Hepatocyte (in vitro differentiated cells): Measurements from ENCODE around the gene PPP1R27. TPM values are rescaled to one million over a fixed set of nuclear protein-coding genes. Genes with fewer than 3 reads are reported as not detected.

Source experiments
- DNase-seq: peaks from one replicate; pipeline ENCODE4 v3.0.0-alpha.2; 2016; ENCODE audit warnings: low spot score
- H2AFZ ChIP-seq: fragments of 200-600 bp; sonication (generic); 2 replicates; pipeline ENCODE4 v1.6.0; 2016; ENCODE audit warnings: antibody characterized with exemption, mild to moderate bottlenecking
- H3K27ac ChIP-seq: fragments of 200-600 bp; sonication (generic); 2 replicates; pipeline ENCODE4 v1.5.1; 2016; ENCODE audit warnings: mild to moderate bottlenecking
- H3K27me3 ChIP-seq: fragments of 200-600 bp; sonication (generic); 2 replicates; pipeline ENCODE4 v1.6.1; 2016
- H3K36me3 ChIP-seq: fragments of 200-600 bp; sonication (generic); replicated peaks from 2 replicates; pipeline ENCODE4 v1.5.1; 2016; ENCODE audit warnings: low read depth; ENCODE audit not compliant: insufficient read depth
- H3K4me1 ChIP-seq: fragments of 200-600 bp; sonication (generic); 2 replicates; pipeline ENCODE4 v1.5.1; 2016; ENCODE audit warnings: mild to moderate bottlenecking, moderate library complexity; ENCODE audit not compliant: insufficient read depth
- H3K4me2 ChIP-seq: fragments of 200-600 bp; sonication (generic); 2 replicates; pipeline ENCODE4 v1.6.0; 2016
- H3K4me3 ChIP-seq: fragments of 200-600 bp; sonication (generic); 2 replicates; pipeline ENCODE4 v1.5.1; 2016; ENCODE audit warnings: mild to moderate bottlenecking
- H3K79me2 ChIP-seq: fragments of 200-600 bp; sonication (generic); 2 replicates; pipeline ENCODE4 v1.6.0; 2017; ENCODE audit warnings: mild to moderate bottlenecking
- H3K9me2 ChIP-seq: fragments of 200-600 bp; sonication (generic); replicated peaks from 2 replicates; pipeline ENCODE4 v1.6.0; 2017; ENCODE audit warnings: mild to moderate bottlenecking; ENCODE audit not compliant: insufficient read depth
- H3K9me3 ChIP-seq: fragments of 200-600 bp; sonication (generic); 2 replicates; pipeline ENCODE4 v1.5.1; 2016; ENCODE audit warnings: low read depth, mild to moderate bottlenecking
- H4K20me1 ChIP-seq: fragments of 200-600 bp; sonication (generic); 2 replicates; pipeline ENCODE4 v1.6.0; 2016; ENCODE audit warnings: mild to moderate bottlenecking; ENCODE audit not compliant: insufficient read depth, poor library complexity, severe bottlenecking
- CTCF ChIP-seq: fragments of 200-600 bp; sonication (generic); IDR thresholded peaks from 2 replicates; pipeline ENCODE4 v1.5.1; 2016; ENCODE audit warnings: antibody characterized with exemption, mild to moderate bottlenecking; ENCODE audit not compliant: poor library complexity
- EZH2 ChIP-seq: fragments of 200-600 bp; sonication (generic); IDR thresholded peaks from 2 replicates; pipeline ENCODE4 v1.6.1; 2016; ENCODE audit warnings: antibody characterized with exemption, mild to moderate bottlenecking, borderline replicate concordance
- EZH2phosphoT487 ChIP-seq: fragments of 200-600 bp; sonication (generic); IDR thresholded peaks from one replicate; pipeline ENCODE4 v1.6.1; 2018; ENCODE audit warnings: antibody characterized with exemption, mild to moderate bottlenecking, low read depth, moderate library complexity; ENCODE audit not compliant: unreplicated experiment, severe bottlenecking
- WGBS: methylation state at CpG from one replicate; pipeline ENCODE4 v1.1.6; 2016; ENCODE audit warnings: low lambda C conversion rate; ENCODE audit errors: missing lambda C conversion rate; 5-methylcytosine and 5-hydroxymethylcytosine counted together
- polyA plus RNA-seq: library from polyadenylated mRNA; unstranded; fragments of >200 nt; fragmentation: Nextera tagmentation; extraction: Ambion mirVana; gene quantifications from 2 replicates; pipeline ENCODE4 v1.2.1, GENCODE V29; 2016
- total RNA-seq: library from RNA; depleted of rRNA; stranded (reverse); fragments of >200 nt; gene quantifications from 2 replicates; pipeline ENCODE4 v1.2.3, GENCODE V29; 2014

PPP1R27 gene
- total and polyA plus RNA-seq, 2 experiments from 2014 or later = 0.56 TPM; not detected in 1

GRCh38 chr17:81842725-81843504 is 8.1 kb upstream of the PPP1R27 start:
- Histone ChIP-seq H3K27ac (no peak overlapping the region), H3K36me3 (no peaks in the 10 kb centered on the region), H3K4me1 (no peaks in the 10 kb centered on the region), H3K4me2 (no peak overlapping the region), H3K9me2 (no peaks in the 10 kb centered on the region), H2AFZ (no peak overlapping the region), H3K79me2 (no peaks in the 10 kb centered on the region), H3K9me3 (no peaks in the 10 kb centered on the region), H3K4me3 (no peak overlapping the region), H4K20me1 (no peaks in the 10 kb centered on the region), H3K27me3 (no peaks in the 10 kb centered on the region)
- TF ChIP-seq EZH2phosphoT487 (no peak), EZH2 (no peak), CTCF (no peak)
- no peak for DNase-seq
- 89% methylated on average over 21 of the region's 21 CpGs for WGBS

GRCh38 chr17:81842378-81842724 is 7.5 kb upstream of the PPP1R27 start:
- Histone ChIP-seq H3K9me3 (no peaks in the 10 kb centered on the region), H3K79me2 (no peaks in the 10 kb centered on the region), H3K9me2 (no peaks in the 10 kb centered on the region), H3K27me3 (no peaks in the 10 kb centered on the region), H3K36me3 (no peaks in the 10 kb centered on the region), H3K4me3 (no peak overlapping the region), H3K4me2 (no peak overlapping the region), H4K20me1 (no peaks in the 10 kb centered on the region), H2AFZ (no peak overlapping the region), H3K27ac (no peak overlapping the region), H3K4me1 (no peaks in the 10 kb centered on the region)
- WGBS = 95% methylated on average over 11 of the region's 11 CpGs
- TF ChIP-seq CTCF (no peak), EZH2phosphoT487 (no peak)
- DNase-seq = no peak

- Histone ChIP-seq H3K4me3 (no peak overlapping the region), H3K4me1 (no peaks in the 10 kb centered on the region), H4K20me1 (no peaks in the 10 kb centered on the region), H3K36me3 (no peaks in the 10 kb centered on the region), H3K9me2 (no peaks in the 10 kb centered on the region), H3K27ac (no peak overlapping the region), H2AFZ (no peak overlapping the region), H3K27me3 (no peaks in the 10 kb centered on the region), H3K9me3 (no peaks in the 10 kb centered on the region), H3K4me2 (no peak overlapping the region), H3K79me2 (no peaks in the 10 kb centered on the region)
- TF ChIP-seq EZH2phosphoT487 (no peak), CTCF (no peak), EZH2 (no peak)
- no peak for DNase-seq
- 86% methylated on average over 15 of the region's 15 CpGs for WGBS
Observed at GRCh38 chr17:81841866-81842265, 7.0 kb upstream of the PPP1R27 start.
